NCI-H526 (cell line): ENCODE results near the gene DOCK2.

Source experiments
- DNase-seq, 2 experiments: peaks; one replicate each; lab custom pipeline; 2025; lab: John Stamatoyannopoulos, UW

Gene DOCK2

DNA sequence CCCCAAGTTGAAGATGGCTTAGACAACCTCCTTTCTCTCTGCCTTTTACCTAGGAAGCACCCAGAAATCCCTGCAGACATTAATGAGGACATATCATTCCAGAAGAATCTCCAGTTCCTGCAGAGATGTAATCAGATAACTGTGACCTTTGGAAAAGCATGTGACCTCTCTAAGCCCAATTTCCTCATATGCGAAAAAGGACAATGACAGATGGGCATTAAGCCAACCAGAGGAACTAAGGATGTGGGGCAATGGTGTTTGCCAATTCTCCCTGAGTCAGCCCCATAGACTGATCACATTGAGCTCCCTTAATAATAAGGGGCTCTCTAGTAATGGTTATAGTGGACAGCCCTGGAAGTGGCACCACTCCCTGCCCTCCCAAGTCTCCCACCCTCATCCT, 458.6 kb downstream of the DOCK2 start:
- DNase-seq, result no peak

DNA sequence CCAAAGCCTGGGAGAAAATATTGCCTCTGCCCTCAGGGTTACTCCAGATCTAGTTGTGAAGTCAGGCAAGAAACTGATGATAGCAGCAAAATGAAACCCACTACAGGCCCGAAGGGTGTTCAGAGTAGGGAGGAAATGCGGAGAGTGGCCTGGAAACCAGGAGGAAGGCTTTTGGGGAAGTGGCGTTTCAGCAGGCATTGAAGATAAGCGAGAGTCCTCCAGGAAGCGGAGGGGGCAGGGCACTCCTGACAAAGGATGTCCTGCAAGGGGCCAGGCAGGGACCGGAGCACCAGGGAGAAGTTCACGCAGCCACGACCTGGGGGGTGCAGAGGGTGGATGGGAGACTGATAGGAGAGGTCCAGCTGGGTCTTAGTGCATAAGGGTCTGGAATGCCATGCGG, 460.9 kb downstream of the DOCK2 start:
- no peak for DNase-seq

DNA sequence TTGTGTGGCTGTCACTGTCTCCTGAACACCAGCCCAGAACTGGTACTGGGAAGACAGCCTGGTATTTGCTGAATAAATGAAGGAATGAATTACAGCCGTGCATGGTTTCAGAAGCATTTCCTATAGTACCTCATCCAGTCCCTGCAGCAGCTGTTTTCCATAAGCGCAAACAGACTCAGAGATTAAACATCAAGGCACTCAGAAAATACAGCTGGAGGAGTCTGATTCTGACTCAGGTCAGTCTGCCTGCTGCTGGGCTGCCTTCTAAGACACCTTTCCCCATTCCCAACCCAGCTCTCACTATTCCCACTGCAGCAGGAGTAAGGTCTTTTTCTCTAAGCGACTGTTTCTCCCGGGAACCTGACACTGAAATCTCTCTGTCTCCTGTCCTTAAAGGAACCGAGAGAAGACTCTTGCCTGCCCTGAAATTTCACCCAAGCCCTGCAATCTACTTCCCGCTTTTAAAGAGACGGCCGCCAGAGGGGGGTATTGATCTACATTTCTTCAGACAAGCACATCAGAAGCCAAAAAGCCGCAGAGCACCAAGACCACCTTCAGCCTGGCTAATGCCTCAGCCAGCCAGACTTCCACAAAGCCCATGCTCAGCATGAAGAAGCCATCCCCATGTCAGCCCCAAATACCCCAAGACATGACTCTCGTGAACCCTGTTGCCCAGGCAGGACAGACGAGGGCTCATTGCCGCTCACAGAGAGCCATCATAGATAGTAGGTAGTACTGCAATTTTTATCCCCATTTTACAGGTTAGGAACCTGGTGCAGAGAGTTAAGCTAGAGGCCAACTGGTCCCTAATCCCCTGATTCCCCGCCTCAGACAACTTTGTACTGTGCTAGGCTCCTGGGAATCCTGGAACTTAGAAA, 463.2 kb downstream of the DOCK2 start:
- DNase-seq, result peak; percentile 67 to 87

DNA sequence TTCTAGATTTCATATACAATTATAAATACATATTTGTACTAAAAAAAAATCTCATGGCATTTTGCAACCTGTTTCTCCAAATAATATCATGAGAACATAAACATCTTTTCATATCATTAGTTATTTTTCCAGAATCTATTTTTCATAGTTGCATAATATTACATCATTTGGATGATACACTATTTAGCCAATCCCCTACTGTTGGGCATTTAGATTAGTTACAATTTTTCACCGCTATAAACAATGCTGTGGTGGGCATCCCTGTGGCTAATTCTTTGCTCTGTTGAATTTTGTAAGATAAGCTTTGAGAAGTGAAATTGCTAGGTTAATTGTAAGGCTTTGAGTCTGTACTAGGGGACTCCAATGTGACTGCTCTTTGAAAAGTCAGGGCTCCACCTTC, 466.4 kb downstream of the DOCK2 start:
- no peak for DNase-seq

DNA sequence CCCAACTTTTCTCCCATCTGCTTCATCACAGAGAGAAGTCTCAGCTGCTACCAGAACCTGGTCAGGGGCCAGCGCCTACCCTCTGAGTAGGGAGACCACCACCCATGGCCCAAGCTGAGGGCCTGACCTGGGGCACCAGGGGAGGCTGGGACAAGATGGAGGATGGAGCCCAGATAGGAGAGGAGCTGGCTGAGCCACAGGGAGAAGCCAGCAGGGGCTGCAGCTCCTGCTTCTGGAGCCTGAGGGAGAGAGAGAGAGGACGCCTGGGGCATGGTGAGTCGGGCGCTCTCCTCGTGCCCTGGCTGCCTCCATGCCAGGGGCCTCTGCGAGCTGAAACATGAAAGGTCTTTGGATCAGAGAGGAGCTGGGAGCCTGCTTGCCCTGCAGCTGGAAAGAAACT, 467.2 kb downstream of the DOCK2 start:
- DNase-seq, result no peak

DNA sequence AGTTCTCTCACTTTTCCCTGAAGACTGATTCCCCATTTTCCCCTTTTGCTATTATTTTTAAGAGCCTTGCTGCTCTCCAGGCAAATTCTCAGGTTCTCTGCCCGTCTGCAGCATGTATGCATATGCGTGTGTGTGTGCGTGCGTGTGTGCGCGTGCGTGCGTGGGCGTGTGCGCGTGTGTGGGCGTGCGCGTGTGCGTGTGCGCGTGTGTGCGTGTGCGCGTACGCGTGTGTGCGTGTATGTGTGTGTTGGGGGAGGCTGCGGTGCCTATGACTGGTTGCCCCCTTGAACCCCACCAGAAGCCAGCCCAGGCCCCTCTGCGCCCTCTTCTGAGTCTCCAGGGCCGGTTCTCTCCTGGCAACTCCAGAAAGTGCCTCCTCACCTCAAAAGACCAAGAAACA, 467.6 kb downstream of the DOCK2 start:
- no peak for DNase-seq

DNA sequence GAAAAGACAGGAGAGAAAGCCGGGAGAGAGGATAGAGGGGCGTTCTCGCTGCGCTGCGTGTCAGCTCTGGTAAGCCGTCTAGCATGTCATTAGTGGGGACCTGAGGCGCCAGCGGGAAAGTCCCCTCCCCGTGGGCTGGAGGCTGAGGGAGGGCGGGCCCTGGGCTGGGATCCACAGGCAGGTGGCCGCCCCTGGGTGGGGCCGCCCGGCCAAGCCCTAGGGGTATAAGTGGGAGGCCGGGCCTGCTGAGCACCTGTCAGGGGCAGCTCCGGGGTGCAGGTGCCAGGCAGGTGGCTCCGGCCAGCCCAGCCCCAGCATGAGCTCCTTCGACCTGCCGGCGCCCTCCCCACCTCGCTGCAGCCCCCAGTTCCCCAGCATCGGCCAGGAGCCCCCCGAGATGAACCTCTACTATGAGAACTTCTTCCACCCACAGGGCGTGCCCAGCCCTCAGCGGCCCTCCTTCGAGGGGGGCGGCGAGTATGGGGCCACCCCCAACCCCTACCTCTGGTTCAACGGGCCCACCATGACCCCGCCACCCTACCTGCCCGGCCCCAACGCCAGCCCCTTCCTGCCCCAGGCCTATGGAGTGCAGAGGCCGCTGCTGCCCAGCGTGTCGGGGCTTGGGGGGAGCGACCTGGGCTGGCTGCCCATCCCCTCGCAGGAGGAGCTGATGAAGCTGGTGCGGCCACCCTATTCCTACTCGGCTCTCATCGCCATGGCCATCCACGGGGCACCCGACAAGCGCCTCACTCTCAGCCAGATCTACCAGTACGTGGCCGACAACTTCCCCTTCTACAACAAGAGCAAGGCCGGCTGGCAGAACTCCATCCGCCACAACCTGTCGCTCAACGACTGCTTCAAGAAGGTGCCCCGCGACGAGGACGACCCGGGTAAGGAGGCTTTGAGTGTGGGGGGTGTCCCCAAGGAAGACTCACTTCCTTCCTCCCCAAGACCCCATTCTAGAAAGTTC, 468.9 kb downstream of the DOCK2 start, which contains the start of gene FOXI1:
TSS of gene FOXI1 (plus strand) at position 256 of the 970 bp plus-strand sequence. CDS start at position 317, 61 bp downstream.
- DNase-seq, result peak; percentile 2 to 62

DNA sequence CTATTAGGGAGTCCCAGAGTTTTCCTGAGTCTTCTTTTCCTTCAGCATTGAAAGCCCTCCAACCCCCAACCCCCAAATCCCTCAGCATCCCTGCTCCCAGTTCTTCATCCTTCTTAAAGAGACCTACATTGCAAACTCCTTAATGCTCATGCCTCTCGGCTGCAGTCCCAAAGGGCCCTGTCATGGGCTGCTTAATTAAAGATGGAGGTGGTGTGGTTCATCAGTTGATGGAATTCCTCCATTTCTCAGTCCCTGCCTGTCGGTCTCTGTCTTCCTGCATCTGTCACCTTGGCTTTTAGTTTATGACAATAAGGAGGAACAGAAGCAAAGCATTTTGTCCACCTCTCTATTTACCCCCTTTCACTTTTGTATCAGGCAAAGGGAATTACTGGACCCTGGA, 470.6 kb downstream of the DOCK2 start:
- no peak for DNase-seq

DNA sequence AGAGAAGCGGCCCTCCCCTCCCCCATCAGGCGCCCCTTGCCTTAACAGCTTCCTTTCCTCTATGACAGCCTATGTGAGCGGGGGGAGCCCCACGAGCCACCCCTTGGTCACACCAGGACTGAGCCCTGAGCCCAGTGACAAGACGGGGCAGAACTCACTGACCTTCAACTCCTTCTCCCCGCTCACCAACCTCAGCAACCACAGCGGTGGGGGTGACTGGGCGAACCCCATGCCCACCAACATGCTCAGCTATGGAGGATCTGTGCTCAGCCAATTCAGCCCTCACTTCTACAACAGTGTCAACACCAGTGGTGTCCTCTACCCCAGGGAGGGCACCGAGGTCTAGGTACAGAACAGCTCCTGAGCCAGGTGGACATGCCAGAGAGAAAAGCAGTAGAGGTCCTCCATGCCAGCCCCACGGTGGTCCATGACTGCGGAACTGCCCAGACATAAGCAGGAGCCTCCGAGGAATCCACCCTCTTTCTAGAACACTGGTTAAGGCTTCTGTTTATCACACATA, 471.3 kb downstream of the DOCK2 start:
- no peak for DNase-seq

DNA sequence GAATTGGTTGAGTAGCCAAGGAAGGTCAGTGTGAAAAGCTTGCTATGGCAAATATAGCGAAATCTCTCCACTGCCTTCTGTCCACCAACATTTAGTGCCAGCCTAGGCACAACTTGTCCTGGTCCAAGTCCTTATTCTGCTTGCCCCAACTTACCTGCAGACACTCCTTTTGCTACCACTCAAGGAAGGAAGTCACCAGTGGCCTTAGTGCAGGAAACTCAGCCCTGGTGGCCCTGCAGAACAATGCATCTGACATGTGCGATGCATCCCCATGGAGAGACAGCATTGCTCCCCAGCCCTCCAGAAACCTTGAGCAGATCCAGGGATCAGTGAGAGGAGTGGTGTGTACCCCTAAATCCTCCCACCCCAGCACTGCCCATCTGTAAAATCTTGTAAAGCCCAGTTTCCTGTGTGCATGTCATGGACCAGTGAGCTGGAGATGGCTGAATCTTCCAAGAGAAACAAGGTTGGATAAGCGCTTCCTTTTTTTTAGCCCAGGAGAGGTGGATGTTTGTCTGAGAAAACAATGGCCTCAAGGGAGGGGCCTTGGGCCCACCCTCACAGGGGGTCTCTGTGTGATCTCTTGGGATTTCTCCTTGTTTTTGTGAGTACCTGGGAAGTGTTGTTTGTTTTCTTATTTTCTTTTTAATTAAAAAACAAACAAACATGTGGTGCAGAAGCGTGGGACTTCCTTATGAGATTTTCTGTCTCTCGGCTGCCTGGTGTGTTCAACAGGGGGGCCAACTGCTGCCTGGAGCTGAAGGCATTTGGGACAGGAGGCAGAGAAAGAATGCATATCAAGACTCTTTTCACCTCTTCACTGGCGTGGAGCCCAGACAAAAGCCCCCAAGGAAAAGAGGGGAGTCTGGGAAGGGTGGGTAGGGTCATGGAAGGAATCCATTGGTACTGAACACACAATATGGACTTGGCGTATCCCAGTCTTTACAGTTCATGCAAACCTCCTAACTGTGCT, 472.3 kb downstream of the DOCK2 start:
- DNase-seq, result no peak

DNA sequence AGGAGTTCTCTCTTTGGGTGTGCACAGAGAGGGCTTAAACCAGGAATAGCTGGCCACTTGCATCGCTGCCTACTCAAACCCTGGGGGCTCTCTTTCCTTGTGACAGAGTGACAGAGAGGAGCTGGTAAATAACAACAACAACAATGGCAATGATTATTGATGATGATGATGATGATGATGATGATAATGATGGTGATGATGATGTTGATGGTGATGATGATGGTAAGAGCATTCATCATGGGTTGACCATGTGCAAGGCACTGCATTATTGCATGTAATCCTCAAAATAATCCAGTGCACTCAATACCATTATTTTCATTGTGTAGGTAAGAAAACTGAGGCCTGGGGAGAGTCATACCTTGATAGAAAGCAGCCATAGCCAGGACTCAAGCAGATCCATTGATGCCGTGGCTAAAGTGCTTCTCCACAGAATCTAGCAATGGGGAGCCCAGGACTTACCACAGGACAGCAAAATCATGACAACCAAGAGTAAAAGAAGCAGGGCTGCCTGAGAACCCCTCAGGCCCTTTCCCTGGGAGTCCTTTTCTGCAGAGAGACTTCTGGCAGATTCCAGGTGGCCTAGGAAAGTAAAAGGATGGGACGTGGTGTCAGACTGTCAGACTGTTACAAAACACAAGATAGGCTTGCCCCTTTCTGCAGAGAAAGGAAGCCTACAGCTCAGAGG, 473.5 kb downstream of the DOCK2 start:
- DNase-seq, result no peak

DNA sequence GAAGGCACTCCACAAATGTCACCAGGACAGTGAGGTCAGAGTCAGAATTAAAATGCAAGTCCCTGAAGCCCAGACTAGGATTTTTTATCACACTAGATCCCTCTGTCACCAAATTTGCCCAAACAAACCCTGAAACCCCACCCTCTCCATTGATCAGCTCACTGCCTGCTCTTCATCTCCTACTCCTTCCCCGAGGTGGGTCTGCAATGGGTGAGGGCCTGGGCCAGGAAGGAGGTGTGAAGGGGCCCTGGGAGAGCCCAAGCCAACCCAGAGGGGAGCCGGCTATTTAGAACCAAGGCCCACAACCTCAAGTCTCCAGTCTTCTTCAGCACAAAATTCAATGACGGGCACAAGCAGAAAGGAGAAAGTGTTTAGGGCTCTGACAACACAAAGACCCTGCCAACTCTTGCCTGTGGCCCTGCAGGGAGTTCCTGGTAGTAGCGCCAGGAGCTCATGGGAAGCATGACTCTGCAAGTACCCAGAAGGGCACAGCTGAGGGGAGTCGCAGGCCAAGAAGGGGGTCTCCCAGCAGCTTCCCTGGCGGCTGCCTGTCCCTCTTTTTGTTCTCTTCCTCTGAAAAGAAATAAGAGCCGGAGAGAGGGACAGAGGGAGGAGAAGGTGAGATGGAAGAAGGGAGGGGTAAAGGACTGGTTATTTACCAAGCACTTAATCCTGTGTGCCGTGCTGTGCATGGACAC, 474.2 kb downstream of the DOCK2 start:
- DNase-seq, result no peak

DNA sequence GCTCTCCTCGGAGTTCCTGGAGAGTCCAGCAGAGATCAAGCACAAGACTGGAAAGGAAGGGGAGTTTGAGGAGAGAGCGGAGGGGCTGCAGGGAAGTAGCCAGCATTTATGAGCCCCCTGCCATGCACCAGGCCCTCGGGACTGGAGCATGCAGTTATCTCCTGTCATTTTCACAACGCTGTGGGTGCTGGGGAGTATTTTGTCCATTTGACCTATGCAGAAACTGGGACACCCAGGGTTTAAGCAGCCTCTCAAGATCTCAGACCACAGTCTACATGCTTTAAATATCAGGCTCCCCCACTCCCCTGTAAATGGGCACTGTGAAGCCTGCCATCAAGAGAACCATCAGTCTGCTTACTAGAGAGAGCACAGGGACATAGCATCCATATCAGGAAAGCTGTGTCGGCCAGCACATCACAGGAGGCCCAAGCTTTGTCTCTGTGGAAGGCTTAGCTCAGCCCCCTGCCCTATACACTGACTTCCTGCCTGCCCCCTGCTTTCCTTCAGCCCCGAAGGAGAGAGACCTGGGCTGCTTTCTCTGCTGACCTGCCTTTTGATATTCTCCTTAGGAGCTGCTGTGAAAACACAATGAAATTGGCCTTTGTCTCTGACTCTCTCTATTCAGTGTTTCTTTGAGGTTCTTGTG, 475.9 kb downstream of the DOCK2 start:
- no peak for DNase-seq

DNA sequence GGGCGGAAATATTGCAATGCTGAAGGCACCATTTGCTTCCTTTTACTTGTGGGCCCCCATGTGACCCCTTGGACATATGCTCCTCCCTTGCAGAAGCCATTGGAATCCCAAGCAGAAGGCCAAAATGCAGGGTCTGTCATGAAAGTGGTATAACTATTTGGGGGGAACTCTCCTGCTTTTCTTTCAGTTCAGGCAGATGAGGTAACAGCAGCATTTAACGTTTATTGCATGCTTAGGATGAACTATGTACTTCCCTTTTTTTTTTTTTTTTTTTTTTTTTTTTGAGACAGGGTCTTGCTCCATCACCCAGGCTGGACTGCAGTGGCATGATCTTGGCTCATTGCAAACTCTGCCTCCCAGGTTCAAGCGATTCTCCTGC, 476.4 kb downstream of the DOCK2 start:
- no peak for DNase-seq

DNA sequence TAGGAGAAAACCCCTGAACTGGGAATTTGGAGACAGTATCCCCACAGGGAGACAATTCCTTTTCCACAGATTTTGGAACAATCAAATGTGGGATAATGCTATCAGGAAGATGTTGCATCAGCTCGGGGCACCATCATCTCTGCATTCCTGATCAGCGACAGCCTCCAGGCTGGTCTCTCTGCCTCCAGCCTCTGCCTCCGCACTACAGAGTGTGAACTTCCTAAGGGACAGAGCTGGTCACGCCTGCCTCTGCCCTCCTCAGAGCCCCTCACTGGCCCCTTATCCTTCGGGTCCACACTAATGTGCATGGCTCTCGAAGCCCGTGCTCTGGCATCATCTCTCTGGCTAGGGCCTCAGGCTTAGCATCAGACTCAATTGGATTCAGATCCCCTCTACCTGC, 477.2 kb downstream of the DOCK2 start:
- DNase-seq, result no peak

DNA sequence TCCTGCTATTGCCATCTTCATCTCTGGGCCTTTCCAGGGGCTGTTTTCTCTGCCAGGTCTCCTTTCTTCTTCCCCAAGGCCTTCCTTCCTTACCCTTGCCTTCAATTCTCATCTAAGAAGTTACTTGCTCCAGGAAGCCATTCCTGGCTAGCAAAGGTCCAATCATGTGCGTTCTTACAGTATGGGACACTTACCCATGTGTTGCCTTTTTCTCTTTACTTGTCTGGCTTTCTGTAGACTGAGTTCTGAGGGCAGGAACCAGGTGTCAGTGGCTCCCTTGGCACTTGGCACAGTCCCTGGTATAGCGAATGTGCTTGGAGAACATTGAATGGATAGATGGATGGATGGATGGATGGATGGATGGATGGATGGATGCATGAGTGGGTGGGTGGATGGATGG, 478.9 kb downstream of the DOCK2 start:
- no peak for DNase-seq

DNA sequence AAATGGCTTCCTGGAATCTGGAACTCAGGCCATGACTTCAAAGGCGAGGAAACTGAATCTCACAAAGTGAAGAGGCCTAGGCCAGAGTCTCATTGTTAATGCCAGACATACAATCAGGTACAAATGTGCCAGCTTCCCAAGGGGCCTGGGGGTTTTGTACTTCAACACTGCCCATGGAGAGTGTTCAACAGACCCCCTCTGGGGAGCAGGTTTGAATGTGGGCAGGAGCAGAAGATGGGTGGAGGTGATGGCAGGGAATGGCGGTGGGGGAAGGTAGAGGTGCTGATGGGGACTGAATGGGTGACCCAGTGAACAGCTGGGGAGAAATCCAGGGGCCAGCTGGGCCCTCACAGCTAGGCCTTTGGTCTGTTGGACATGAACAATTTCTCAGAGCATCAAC, 480.7 kb downstream of the DOCK2 start:
- no peak for DNase-seq

DNA sequence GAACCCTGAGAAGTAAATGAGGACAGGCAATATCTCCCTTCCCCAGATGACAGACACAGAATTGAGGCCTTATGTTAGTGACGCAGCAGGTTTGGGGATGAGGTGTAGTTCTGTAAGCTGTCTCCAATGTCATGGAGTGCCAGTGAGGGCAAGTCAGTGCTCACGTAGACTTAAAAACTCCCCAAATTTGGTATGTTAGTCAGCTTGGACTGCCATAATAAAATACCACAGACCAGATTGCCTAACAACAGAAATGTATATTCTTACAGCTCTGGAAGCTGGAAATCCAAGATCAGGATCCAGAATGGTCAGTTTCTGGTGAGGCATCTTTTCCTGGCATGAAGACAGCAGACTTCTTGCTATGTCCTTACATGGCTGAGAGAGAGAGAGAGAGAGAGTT, 483.5 kb downstream of the DOCK2 start:
- no peak for DNase-seq

DNA sequence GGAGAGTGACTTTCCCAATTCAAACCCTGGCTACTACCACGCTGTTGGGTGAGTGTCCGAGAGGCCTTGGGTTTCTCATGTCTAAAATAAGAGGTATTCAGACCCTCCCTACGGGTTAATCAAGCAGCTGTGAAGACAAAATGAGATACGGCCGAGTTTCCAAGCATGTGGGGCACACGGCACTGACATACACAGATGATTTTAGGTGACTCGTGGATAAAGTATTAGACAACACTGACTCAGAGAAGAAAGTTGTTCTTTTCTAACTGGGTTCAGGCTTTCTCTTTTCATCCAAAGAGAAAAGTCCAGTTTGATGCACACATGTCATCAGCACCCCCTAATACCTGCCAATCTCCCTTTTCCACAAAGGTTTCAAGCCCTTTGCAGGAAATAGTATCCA, 484.2 kb downstream of the DOCK2 start:
- no peak for DNase-seq

DNA sequence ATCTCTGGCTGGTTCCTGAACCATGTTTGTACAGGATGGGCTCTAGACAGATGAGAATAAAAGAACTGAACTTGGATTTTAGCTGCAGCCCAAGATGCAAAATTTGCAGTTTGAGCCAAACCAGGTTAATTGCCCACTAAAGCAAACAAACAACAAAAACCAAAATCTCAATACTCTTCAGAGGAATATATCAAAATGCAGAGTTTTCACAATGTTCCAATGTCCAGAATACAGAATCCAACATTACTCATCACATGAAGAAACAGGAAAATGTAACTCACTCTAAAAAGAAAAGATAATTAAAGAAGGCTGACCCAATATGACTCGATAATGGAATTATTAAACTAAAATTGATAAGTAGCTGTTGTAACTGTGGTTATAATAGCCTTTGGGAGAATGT, 489.0 kb downstream of the DOCK2 start:
- DNase-seq, result no peak
